ENCODE data around the gene ERICH4.

Gene ERICH4

DNA sequence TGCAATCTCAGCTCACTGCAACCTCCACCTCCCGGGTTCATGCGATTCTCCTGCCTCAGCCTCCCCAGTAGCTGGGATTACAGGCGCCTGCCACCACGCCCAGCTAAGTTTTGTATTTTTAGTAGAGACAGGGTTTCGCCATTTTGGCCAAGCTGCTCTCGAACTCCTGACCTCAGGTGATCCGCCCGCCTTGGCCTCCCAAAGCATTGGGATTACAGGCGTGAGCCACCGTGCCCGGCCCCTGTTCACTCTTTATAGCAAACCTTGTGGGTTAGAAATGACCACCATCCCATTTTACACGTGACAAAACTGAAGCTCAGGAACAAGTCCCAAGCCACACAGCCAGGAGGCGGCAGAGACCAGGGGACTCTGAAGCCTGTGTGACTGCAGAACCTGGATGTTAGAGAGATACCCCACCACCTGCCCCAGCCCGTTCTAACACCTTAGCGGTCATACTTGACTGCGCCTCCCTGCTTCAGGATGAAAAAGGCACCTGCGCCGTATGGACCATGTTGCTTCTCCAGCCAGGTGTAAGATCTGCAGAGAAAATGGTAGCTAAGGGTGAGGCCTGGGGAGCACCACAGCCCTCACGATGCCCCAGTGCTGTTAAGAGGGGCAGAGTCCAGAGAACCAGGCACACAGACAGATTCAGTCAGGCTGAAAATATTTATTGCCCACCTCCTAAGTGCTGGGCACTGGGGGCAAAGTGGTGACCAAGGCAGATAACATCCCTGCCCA, 6.9 kb upstream of the ERICH4 start:
- no peak overlapping the region for H3K27ac ChIP-seq (ENCODE audit: low read depth, low read length)
- H3K14ac ChIP-seq (ENCODE audit: low read length), result no peak overlapping the region
- H4K8ac ChIP-seq (ENCODE audit: low read depth, low read length), result no peak overlapping the region
- H3K79me1 ChIP-seq (ENCODE audit: low read length), result peaks cover 2% of the 10 kb centered on the region
- no peak overlapping the region for H2AFZ ChIP-seq (ENCODE audit: insufficient read depth, low read length, poor library complexity)
- H3K4me2 ChIP-seq (ENCODE audit: low read length), result no peak overlapping the region
- H3K9me3 ChIP-seq (ENCODE audit: insufficient read depth, low read depth, low read length), result peaks cover 4% of the 10 kb centered on the region
- H2BK120ac ChIP-seq (ENCODE audit: insufficient read depth, low read length, poor library complexity), result no peak overlapping the region
- no peaks in the 10 kb centered on the region for H3K4me1 ChIP-seq (ENCODE audit: control insufficient read depth in 1 of 2, insufficient read depth in 2 of 2, low read length in 2 of 2)
- DNase-seq, result no peak
- H4K91ac ChIP-seq (ENCODE audit: low read depth, low read length), result no peak overlapping the region
- no peaks in the 10 kb centered on the region for H3K79me2 ChIP-seq (ENCODE audit: control insufficient read depth, insufficient read depth, low read length, poor library complexity)
- H3K18ac ChIP-seq (ENCODE audit: low read length), result no peak overlapping the region
- H4K12ac ChIP-seq (ENCODE audit: low read depth, low read length), result no peak overlapping the region
- H3K27me3 ChIP-seq (ENCODE audit: insufficient read depth, low read length), result no peaks in the 10 kb centered on the region
- no peak overlapping the region for H3K4me3 ChIP-seq (ENCODE audit: low read depth, low read length)
- no peak overlapping the region for H3K4ac ChIP-seq (ENCODE audit: low read depth, low read length)
- H2AK5ac ChIP-seq (ENCODE audit: low read length), result no peak overlapping the region
- peaks cover 32% of the 10 kb centered on the region in 2 experiments for H3K36me3 ChIP-seq (ENCODE audit: control insufficient read depth in 1 of 2, insufficient read depth in 2 of 2, low read length in 2 of 2)
- no peak overlapping the region for H3K23ac ChIP-seq (ENCODE audit: low read length)
- H2BK5ac ChIP-seq (ENCODE audit: low read depth, low read length, poor library complexity), result no peak overlapping the region
- no peak overlapping the region for H2BK12ac ChIP-seq (ENCODE audit: low read length)
- WGBS (ENCODE audit: extremely low coverage, insufficient coverage, insufficient read length), result no CpG with 5 or more reads among the region's 19 CpGs
- H3K9ac ChIP-seq (ENCODE audit: low read length), result no peak overlapping the region

- Histone ChIP-seq H4K91ac (ENCODE audit: low read depth, low read length) (no peak overlapping the region), H3K36me3 (ENCODE audit: control insufficient read depth in 1 of 2, insufficient read depth in 2 of 2, low read length in 2 of 2) (peaks cover 28% of the 10 kb centered on the region in 2 experiments), H3K23ac (ENCODE audit: low read length) (no peak overlapping the region), H3K4ac (ENCODE audit: low read depth, low read length) (no peak overlapping the region), H2BK5ac (ENCODE audit: low read depth, low read length, poor library complexity) (no peak overlapping the region), H3K4me2 (ENCODE audit: low read length) (no peak overlapping the region), H4K8ac (ENCODE audit: low read depth, low read length) (no peak overlapping the region), H3K27me3 (ENCODE audit: insufficient read depth, low read length) (no peaks in the 10 kb centered on the region), H2AFZ (ENCODE audit: insufficient read depth, low read length, poor library complexity) (no peak overlapping the region), H3K79me2 (ENCODE audit: control insufficient read depth, insufficient read depth, low read length, poor library complexity) (no peaks in the 10 kb centered on the region), H2BK12ac (ENCODE audit: low read length) (no peak overlapping the region), H3K14ac (ENCODE audit: low read length) (no peak overlapping the region), H3K4me3 (ENCODE audit: low read depth, low read length) (no peak overlapping the region), H3K9me3 (ENCODE audit: insufficient read depth, low read depth, low read length) (peaks cover 4% of the 10 kb centered on the region), H3K79me1 (ENCODE audit: low read length) (peaks cover 2% of the 10 kb centered on the region), H3K27ac (ENCODE audit: low read depth, low read length) (no peak overlapping the region), H3K9ac (ENCODE audit: low read length) (no peak overlapping the region), H2AK5ac (ENCODE audit: low read length) (no peak overlapping the region), H2BK120ac (ENCODE audit: insufficient read depth, low read length, poor library complexity) (no peak overlapping the region), H3K4me1 (ENCODE audit: control insufficient read depth in 1 of 2, insufficient read depth in 2 of 2, low read length in 2 of 2) (no peaks in the 10 kb centered on the region), H4K12ac (ENCODE audit: low read depth, low read length) (no peak overlapping the region), H3K18ac (ENCODE audit: low read length) (no peak overlapping the region)
- DNase-seq, result no peak
Measured at GRCh38 chr19:41436674-41436951, 6.3 kb upstream of the ERICH4 start.

DNA sequence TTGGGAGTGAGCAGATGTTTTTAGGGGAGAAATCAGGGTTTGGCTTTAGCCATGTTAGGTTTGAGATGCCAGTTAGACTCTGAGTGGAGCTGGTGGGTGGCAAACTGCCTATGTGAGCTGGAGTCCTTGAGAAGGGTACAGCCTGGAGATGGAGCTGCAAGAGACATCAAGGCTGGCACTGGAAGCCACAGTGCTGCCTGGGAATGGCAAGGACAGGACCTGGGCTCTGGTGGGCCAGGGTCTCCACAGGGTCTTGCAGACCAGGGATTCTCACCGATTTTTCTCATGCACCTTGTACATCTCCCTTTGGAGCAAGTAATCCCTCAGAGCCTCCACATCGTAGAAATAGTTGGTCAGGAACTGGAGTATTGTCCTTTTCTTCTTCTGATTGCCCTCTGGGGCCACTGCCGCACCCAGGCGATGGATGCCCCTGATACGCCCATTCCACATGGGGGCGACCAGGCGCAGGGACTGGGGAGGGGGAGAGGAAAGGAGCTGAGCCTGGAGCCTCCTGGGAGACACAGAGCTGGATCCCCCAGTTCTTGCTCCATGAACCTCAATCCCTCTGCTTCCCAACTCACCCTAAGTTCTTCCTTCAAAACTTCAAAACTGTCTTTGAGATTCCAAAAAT, 4.9 kb upstream of the ERICH4 start:
- Histone ChIP-seq H3K14ac (ENCODE audit: low read length) (no peak overlapping the region), H3K18ac (ENCODE audit: low read length) (no peak overlapping the region), H2BK120ac (ENCODE audit: insufficient read depth, low read length, poor library complexity) (no peak overlapping the region), H2BK5ac (ENCODE audit: low read depth, low read length, poor library complexity) (no peak overlapping the region), H3K4me3 (ENCODE audit: low read depth, low read length) (no peak overlapping the region), H3K79me1 (ENCODE audit: low read length) (peaks cover 2% of the 10 kb centered on the region), H3K27ac (ENCODE audit: low read depth, low read length) (no peak overlapping the region), H3K9me3 (ENCODE audit: insufficient read depth, low read depth, low read length) (no peaks in the 10 kb centered on the region), H2BK12ac (ENCODE audit: low read length) (no peak overlapping the region), H2AFZ (ENCODE audit: insufficient read depth, low read length, poor library complexity) (no peak overlapping the region), H3K4me2 (ENCODE audit: low read length) (no peak overlapping the region), H3K27me3 (ENCODE audit: insufficient read depth, low read length) (no peaks in the 10 kb centered on the region), H4K91ac (ENCODE audit: low read depth, low read length) (no peak overlapping the region), H3K23ac (ENCODE audit: low read length) (no peak overlapping the region), H4K12ac (ENCODE audit: low read depth, low read length) (no peak overlapping the region), H3K9ac (ENCODE audit: low read length) (no peak overlapping the region), H4K8ac (ENCODE audit: low read depth, low read length) (no peak overlapping the region), H3K36me3 (ENCODE audit: control insufficient read depth in 1 of 2, insufficient read depth in 2 of 2, low read length in 2 of 2) (peaks cover 14 to 16% of the 10 kb centered on the region in 2 experiments), H3K4ac (ENCODE audit: low read depth, low read length) (no peak overlapping the region), H3K79me2 (ENCODE audit: control insufficient read depth, insufficient read depth, low read length, poor library complexity) (no peaks in the 10 kb centered on the region), H2AK5ac (ENCODE audit: low read length) (no peak overlapping the region), H3K4me1 (ENCODE audit: control insufficient read depth in 1 of 2, insufficient read depth in 2 of 2, low read length in 2 of 2) (no peaks in the 10 kb centered on the region)
- no peak for DNase-seq
- WGBS (ENCODE audit: extremely low coverage, insufficient coverage, insufficient read length), result no CpG with 5 or more reads among the region's 7 CpGs

DNA sequence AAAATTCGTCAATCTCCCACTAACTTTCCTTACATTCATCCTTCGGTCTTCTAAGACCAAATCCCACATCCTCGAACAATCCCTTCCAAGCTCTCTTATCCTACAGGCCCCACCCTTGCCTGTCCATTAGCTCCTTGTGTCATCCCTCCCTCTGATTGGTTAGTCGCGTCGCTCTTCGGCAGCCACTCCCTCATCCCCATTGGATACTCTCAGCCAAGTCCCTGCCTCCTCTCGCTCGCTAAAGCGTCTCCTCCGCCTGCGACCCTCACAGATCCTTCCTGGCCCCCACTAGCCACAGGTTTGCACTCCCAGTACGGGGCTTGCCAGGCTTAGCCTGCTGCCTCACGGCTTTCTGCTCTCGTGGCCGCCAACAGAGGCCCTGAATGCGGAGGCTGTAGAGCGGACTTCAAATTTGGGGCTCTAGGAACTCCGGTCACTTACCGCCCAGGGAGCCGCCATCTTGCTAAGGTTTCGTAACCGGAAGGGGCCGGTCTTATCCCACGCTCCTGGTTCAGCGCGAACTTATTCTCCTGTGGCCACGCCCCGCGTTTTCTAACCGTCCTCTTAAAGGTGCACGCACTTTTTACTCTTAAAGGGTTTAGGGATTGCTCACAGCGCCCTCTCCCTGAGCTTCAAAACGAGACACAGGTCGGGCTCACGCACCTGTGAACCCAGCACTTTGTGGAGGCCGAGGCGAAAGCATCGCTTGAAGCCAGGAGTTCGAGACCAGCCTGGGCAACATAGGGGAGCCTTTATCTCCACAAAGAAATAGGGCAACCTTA, 3.3 kb upstream of the ERICH4 start, which contains the start of gene DMAC2:
Gene DMAC2 (minus strand): TSS at position 472 of the 782 bp plus-strand sequence. CDS start 13 bp downstream, at position 459.
- Histone ChIP-seq H3K4ac (ENCODE audit: low read depth, low read length) (peak within 1 kb of the TSS; percentile 10), H3K79me1 (ENCODE audit: low read length) (peaks cover 2% of the 10 kb centered on the region), H4K8ac (ENCODE audit: low read depth, low read length) (peak within 1 kb of the TSS; percentile 89), H2AK5ac (ENCODE audit: low read length) (no peak within 1 kb of the TSS), H3K9me3 (ENCODE audit: insufficient read depth, low read depth, low read length) (peaks cover 2% of the 10 kb centered on the region), H3K36me3 (ENCODE audit: control insufficient read depth in 1 of 2, insufficient read depth in 2 of 2, low read length in 2 of 2) (peaks cover 9 to 10% of the 10 kb centered on the region in 2 experiments), H3K4me2 (ENCODE audit: low read length) (peak within 1 kb of the TSS; percentile 64), H2BK5ac (ENCODE audit: low read depth, low read length, poor library complexity) (peak within 1 kb of the TSS; percentile 23), H3K27ac (ENCODE audit: low read depth, low read length) (peak within 1 kb of the TSS; percentile 75), H2BK120ac (ENCODE audit: insufficient read depth, low read length, poor library complexity) (no peak within 1 kb of the TSS), H3K9ac (ENCODE audit: low read length) (peak within 1 kb of the TSS; percentile 96), H3K4me3 (ENCODE audit: low read depth, low read length) (peak within 1 kb of the TSS; percentile 97), H3K23ac (ENCODE audit: low read length) (no peak within 1 kb of the TSS), H3K4me1 (ENCODE audit: control insufficient read depth in 1 of 2, insufficient read depth in 2 of 2, low read length in 2 of 2) (no peaks in the 10 kb centered on the region), H2BK12ac (ENCODE audit: low read length) (no peak within 1 kb of the TSS), H3K18ac (ENCODE audit: low read length) (peak within 1 kb of the TSS; percentile 47), H3K14ac (ENCODE audit: low read length) (peak within 1 kb of the TSS; percentile 56), H3K79me2 (ENCODE audit: control insufficient read depth, insufficient read depth, low read length, poor library complexity) (no peaks in the 10 kb centered on the region), H2AFZ (ENCODE audit: insufficient read depth, low read length, poor library complexity) (peak within 1 kb of the TSS; percentile 35), H4K12ac (ENCODE audit: low read depth, low read length) (peak within 1 kb of the TSS; percentile 36), H3K27me3 (ENCODE audit: insufficient read depth, low read length) (no peaks in the 10 kb centered on the region), H4K91ac (ENCODE audit: low read depth, low read length) (peak within 1 kb of the TSS; percentile 44)
- DNase-seq, result peak; percentile 99
- no CpG with 5 or more reads among the region's 40 CpGs for WGBS (ENCODE audit: extremely low coverage, insufficient coverage, insufficient read length)

Measured in trophoblast cell (in vitro differentiated cells and primary cell).